T1000 (cell line): ENCODE results near the gene THADA.

Experiments used
- DNase-seq: peaks from one replicate; lab custom pipeline; 2025; ENCODE audit warnings: mixed read lengths; lab: John Stamatoyannopoulos, UW

THADA gene

GRCh38 chr2:43441195-43441594 lies 154.6 kb downstream of the THADA start:
- DNase-seq: no peak

GRCh38 chr2:43438858-43439655 lies 156.8 kb downstream of the THADA start:
- DNase-seq: no peak

GRCh38 chr2:43438342-43438741 lies 157.5 kb downstream of the THADA start:
- DNase-seq: no peak

- no peak for DNase-seq
Observed at GRCh38 chr2:43437363-43437762, 158.5 kb downstream of the THADA start.

GRCh38 chr2:43436431-43436830 lies 159.4 kb downstream of the THADA start:
- DNase-seq: no peak

GRCh38 chr2:43435746-43436145 lies 160.1 kb downstream of the THADA start:
- no peak for DNase-seq

- no peak for DNase-seq
Observed at GRCh38 chr2:43430489-43430888, 165.3 kb downstream of the THADA start.

GRCh38 chr2:43429369-43429768 lies 166.5 kb downstream of the THADA start:
- DNase-seq: no peak

GRCh38 chr2:43427032-43427424 lies 168.8 kb downstream of the THADA start:
- no peak for DNase-seq

GRCh38 chr2:43426305-43427031 lies 169.4 kb downstream of the THADA start:
- peak; percentile 25 for DNase-seq

GRCh38 chr2:43425659-43426058 lies 170.2 kb downstream of the THADA start:
- DNase-seq: no peak

- DNase-seq: no peak
Observed at GRCh38 chr2:43424262-43425207, 171.3 kb downstream of the THADA start.

GRCh38 chr2:43423941-43424261 lies 171.9 kb downstream of the THADA start:
- DNase-seq: no peak

- no peak for DNase-seq
Observed at GRCh38 chr2:43421194-43421593, 174.6 kb downstream of the THADA start.

- no peak for DNase-seq
Observed at GRCh38 chr2:43420389-43420801, 175.4 kb downstream of the THADA start.

GRCh38 chr2:43419876-43420275 lies 176.0 kb downstream of the THADA start:
- no peak for DNase-seq

GRCh38 chr2:43419243-43419642 lies 176.6 kb downstream of the THADA start:
- DNase-seq: no peak

GRCh38 chr2:43418680-43419079 lies 177.2 kb downstream of the THADA start:
- DNase-seq: no peak

- DNase-seq: no peak
Observed at GRCh38 chr2:43417300-43417699, 178.5 kb downstream of the THADA start.

- no peak for DNase-seq
Observed at GRCh38 chr2:43415592-43415991, 180.2 kb downstream of the THADA start.

GRCh38 chr2:43414586-43415135 lies 181.2 kb downstream of the THADA start:
- no peak for DNase-seq

- DNase-seq: no peak
Observed at GRCh38 chr2:43414033-43414432, 181.8 kb downstream of the THADA start.
